SW480 (cell line): Measurements from ENCODE around the gene CPNE5.

ENCODE experiments used
- DNase-seq: peaks from one replicate; pipeline ENCODE4 v3.0.0-alpha.2; 2016; ENCODE audit warnings: low spot score

Gene CPNE5

DNA sequence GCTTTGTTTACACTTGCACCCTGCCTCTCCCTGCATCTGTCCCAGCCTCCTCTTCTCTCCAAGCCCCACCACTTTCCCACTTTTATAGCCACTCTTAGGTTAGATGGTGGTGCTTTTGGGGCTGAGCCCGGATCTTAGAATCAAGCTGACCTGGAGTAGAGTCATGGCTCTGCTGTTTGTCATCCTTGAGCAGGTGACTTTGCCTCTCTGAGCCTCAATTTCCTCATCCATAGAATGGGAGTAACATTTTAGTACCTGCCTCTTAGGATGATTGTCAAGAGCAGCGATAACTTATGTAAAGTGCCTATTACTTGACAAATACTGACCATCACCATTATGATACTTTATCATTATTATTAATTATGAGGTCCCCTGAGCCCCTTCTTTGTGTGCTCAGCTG is 48.2 kb downstream of the CPNE5 start:
- no peak for DNase-seq

DNA sequence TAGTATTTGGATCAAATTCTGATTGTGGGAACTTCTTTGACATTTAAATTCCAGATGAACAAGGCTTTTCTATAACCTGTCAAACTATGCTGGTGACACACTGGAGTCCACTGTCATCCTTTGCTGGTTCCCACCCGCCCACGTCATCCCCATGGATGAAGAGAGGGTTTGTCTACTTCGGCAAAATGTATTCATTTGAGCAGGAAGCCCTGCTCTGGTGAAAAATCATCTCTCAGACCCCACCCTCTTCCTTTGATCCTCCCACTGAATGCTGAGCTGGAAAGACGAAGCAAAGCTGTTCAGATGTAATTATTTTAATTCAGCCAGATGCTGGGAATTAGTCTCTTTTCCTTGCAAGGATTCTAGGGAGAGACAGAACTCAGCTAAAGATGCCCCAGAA is 50.5 kb downstream of the CPNE5 start:
- DNase-seq, result peak; percentile 75

DNA sequence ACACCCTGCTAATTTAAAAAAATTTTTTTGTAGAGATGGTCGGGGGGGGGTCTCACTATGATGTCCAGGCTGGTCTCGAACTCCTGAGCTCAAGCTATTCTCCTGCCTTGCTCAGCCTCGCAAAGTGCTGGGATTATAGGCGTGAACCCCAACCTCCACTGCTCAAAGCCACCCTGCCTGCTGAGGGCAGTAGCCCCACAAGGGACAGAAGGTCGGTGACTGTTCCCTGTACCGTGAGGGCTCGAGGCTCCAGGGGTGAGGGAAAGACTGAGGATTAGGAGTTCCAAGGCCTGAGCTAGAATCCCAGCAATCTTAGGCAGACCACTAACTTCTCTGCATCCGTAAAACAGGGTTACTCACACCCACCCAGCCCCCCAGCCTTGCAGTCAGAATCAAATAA is 51.1 kb downstream of the CPNE5 start:
- DNase-seq, result no peak

DNA sequence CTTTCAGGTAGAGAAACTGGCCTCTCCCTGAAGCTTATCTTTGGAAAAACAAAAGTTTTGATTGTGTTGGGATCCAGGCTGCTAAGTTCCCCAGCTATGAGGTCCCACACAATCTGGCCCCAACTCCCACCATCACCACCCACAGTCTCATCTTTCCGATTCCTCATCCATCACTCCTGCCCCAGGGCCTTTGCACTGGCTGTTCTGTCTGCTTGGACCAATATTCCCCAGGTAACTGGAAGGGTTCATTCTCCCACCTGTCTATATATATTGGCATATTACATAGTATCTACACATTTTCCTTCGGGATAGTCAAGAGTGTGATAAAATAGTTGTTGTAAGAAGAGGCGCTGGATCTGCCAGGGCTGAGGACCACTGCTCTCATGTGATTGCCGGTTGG is 52.0 kb downstream of the CPNE5 start:
- DNase-seq, result no peak

DNA sequence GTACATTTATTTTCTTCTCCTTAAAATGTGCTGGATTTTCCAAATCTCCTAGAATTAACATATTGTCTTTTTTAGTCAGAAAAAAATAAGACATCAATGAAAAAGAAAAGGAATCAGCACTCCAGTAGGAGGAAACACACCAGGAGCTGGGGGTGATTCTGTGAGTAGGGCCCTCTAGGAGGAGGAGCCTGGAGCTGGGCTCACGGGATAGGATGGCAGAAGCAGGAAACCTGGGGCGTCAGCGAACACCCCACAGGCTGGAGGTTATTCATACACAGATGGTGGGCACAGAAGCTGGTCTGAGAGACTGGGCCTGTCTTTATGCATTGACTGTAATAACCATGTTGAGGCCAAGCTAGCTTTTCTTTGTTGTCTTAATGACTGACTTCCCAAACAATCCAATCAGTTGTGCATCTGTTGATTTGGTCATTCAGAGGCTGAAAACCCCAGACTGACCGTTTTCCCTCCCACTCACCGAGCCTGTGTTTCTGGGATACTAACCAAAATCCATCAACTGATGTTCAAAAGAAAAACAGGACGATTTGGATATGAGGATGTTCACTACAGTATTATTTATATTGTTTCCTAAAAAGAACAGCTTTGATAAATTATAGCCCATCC is 53.1 kb downstream of the CPNE5 start:
- no peak for DNase-seq

DNA sequence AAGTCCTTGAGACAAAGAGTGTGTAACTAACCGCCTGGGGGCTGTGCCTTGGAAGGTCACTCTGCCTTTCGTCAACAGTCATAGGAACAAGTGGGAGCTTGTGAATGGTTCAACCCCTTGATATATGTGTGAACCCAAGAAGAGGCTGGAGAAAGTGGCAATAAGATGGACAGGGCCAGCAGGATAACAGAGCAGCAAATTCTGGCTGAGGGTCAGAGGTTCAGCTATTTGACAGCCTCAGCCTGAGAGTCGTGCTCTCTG is 54.9 kb downstream of the CPNE5 start:
- DNase-seq, result no peak

DNA sequence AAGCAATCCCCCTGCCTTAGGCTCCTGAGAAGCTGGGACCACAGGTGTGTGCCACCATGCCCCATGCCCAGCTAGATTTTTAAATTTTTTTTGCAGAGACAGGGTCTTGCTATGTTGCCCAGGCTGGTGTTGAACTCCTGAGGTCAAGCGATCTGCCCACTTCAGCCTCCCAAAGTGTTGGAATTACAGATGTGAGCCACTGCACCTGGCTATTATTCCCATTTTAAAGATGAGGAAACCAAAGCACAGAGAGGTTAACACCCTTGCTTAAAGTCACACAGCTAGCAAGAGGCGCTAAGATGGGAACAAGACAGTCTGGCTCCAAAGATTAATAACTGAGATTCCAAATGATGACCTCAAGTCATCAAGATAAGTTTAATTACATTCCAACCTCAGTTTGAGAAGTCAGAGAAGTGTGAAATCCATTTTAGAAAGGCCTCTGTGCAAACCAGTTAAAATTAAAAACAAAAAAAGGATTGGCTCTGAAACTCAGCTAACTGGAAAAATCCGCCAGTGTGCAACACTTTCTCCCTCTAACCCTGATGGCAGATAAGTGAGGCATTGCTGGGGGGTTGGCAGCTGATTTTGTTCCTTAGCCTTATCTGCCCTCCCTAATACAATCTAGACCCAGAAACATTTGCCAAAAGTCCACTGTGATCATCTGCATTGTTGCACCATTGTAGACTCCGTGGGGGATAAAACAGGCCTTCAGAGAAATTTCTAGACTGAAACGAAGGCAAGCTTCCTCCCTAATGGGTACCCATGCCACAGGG is 55.5 kb downstream of the CPNE5 start:
- no peak for DNase-seq

DNA sequence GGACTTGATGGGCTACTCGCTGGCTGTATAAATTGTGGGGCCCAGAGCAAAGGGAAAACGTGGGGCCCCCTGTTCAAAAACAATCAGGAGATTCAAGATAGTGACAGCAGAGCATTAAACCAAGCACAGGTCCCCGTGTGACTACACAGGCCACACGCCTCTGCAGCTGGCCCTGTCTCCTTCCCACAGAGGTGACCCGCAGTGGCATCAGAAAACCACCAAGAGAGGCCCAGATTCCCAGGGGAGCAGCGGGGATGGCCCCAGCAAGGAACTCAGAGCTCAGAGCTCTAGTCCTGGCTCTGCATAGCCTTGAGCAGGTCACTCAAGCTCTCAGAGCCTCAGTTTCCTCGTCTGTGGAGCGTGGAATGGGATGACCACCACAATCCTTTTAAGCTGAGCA is 57.6 kb downstream of the CPNE5 start:
- DNase-seq, result no peak

DNA sequence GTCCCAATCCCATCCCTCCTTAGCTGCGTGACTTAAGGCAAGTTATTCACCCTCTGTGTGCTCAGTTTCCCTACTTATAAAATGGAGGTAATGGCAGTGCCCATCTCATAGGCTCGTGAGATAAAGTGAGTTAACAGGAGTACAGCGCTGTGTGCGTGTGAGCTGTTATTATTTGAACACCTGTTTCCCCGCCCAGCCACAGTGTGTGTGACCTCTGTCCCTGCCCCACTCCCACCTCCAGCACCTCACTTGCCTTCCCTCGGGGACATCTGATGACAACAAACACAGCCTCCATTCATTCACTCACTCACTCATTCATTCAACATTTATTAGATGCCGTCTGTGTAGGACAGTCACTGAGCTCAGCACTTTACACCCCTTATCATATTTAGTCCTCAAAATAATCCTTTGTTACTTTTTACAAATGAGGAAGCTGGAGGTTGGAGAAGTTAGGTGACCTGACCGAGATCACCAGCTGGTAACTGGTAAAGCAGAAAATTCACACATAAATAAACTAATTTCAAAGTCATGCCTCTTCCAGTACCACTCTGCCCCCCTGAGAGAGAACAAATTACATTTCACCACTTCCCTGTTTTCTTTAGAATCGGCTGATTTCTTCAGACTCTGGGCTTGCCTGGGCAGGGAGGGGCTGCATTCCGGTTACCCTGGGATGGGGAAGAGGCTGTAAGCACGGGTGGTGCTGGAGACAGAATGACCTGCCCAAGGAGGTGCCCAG is 58.6 kb downstream of the CPNE5 start:
- DNase-seq, result peak; percentile 17

DNA sequence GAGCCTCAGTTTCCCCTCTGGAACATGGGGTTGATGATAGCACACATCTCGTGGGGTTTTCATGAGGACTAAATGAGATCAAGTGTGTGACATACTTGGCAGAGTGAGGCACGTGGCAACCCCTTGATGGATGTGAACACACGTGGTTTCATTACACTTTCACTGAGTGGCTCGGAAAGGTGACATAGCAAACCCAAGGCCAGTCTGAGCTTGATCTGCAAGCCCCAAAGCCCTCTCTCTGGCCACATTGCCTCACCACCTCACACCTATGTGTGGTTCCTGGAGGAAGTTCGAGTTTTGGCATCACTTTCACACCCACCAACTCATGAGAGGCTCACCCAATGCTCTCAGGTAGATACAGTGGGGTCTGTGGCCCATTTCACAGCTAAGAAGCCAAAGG is 60.0 kb downstream of the CPNE5 start:
- DNase-seq, result no peak

DNA sequence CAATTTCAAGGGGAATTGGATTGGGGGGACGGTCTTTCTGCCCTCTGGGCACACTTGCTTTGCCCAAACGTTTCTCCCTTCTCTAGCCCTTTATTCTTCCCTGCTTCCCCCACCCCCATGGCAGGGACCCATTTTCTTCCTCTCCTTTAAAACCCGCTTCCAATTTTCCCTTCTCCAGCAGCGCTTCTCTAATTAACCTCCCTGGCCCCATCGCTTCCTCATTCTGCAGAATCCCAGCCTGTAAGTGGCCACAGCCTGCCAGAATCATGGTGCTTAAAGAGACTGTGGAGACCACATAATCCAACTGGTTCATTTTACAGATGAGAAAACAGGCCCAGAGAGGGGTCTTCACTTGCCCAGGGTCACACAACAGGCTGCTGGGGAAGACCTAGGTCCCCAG is 61.4 kb downstream of the CPNE5 start:
- DNase-seq, result no peak

DNA sequence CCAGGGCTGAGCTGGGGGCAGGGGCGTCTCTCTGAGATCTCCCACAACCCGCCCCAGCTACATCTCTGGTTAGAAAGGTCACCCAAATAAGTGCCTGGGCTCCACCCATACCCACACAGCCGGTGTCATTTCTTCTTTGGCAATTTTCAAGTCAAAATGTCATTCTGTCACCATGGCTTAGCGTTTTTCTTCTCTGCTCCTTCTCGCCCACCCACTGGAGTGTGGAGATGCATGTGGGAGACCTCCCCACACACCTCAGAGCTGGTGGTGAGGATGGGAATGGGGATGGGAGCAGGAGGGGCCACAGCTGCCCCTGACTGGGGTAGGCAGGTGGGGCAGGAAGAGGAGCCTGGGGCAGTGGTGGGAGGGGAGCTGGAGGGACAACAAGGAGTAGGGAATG is 63.1 kb downstream of the CPNE5 start:
- no peak for DNase-seq

DNA sequence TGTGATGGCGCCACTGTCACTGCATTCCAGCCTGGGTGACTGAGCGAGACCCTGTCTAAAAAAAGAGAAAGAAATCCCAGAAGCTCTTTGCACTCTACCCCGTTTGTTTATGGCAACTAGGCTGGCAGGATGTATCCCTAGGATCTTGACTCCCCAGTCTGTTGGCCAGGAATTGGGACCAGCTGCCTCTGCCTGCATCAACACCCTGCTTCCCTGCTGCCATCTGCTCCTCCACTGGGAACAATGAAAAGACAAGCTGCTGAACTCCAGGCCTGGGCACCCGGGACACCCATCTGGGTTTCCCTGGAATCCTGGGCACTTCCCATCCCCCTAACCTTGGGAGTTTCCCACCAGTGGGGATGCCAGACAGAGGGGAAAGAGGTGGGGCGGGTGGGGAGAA is 64.9 kb downstream of the CPNE5 start:
- no peak for DNase-seq

DNA sequence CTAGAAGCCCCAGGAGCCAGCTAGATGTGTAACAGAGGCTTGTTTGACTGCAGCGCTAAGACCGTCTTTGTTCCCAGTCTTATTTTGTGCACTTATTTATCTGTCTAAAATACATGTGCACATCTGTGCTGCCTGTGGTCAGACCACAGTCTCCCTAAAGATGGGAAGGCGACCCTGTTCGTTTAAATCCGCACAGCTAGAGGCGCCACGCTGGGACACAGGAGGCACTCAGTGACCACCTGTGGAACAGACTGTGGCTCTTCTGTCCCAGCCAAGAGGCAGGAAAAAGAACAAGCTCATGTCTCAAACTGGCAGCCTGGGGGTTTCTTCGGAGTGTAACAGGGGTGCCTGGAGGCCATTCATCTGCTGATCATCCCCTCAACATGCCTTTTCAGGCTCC is 66.8 kb downstream of the CPNE5 start:
- DNase-seq, result no peak

DNA sequence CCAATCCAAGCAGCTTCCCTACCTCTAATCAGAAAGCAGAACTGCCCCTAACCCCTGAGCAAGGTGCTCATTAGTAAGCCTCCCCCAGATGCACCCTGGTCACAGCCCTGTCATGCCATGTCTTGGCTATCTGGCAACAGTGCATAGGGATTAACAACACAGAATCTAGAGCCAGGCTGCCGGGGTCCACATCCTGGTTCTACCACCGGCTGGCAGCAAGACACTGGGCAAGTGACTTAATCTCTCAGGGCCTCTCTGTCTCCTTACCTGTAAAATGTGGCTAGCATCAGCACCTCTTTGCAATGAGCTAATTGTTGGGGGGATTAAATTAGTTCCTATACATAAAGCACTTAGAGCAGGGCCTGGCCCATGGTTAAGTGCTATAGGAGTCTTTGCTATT is 68.1 kb downstream of the CPNE5 start:
- DNase-seq, result no peak

DNA sequence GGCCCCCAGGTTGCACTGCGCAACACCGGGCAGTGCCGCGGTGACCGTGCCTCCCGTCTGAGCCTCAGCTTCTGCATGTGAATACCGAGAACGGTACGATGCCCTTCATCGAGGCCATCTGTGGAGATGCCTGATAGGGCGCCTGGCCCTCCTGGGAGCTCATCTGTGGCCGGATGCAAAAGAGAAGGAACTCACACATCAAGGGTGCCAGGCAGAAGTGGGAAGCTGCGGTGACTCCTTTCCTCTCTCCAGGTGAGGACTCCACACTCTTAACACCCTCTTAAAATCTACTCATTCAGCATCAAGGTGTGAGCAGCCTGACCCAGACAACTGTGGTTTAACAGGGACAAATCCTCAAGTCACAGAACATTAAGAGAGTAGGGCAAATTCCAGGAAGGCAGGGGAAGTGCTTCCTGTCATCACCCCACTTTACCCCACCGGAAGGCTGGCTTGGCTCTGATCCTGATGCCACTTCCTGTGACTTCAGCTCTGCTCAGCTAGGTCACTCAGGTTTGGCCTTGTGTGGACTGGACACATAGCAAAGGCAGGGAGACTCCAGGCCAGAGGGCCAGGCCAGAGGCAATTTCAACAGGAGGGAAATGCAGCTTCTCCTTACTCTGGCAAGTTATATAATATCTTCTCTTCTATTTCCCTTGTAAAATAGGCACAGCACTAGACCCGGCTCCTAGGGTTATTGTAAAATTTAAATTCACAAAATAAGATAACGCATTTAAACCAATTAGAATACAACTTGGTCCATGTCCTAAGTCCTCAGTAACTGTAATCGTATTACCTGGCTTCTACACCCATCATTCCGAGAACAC is 69.4 kb downstream of the CPNE5 start:
- peak; percentile 17 for DNase-seq

DNA sequence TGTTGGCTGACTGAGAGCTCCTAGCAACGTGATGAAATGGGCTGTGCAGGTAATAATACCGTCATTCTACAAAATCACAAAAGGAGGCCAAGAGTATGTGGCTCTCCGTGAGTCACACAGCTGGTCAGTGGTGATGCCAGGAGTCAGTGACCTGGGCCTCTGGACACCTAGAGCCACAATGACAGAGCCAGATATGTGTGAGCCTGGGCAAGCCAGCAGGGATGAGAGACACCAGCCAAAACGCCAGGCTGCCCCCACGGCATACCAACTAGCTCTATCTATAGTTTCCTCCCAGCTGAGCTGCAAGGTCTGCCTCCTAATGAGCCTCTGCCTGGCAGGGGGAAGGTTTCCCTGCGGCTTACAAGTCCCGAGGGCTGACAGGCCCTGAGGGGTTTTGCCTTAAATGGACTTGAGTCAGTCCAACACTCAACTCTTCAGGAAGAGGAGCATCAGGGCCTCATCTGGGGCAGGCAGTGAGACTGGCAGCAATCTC is 70.0 kb downstream of the CPNE5 start:
- peak; percentile 33 for DNase-seq

DNA sequence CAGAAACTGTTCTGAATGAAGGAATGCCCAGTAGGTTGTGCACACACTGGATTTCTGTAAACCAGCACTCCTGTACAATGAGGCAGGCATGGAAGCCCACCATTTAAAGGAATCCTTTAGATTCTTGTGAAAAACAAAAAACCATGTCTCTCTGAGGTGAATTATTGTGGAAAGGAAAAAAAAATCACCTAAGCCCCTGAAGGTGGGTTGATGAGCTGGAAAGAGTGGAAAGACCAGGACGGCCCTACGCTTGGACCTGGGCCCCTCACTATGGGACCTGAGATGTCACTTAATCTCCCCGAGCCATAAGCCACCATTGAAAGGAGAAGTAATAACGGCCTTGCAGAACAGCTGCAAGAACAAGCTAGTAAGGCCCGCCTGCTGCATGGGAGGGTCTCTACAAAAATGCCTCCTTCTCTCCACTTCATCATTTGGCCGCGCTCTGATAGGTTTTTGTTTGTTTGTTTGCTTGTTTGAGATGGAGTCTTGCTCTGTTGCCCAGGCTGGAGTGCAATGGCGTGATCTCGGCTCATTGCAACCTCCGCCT is 72.8 kb downstream of the CPNE5 start:
- no peak for DNase-seq

DNA sequence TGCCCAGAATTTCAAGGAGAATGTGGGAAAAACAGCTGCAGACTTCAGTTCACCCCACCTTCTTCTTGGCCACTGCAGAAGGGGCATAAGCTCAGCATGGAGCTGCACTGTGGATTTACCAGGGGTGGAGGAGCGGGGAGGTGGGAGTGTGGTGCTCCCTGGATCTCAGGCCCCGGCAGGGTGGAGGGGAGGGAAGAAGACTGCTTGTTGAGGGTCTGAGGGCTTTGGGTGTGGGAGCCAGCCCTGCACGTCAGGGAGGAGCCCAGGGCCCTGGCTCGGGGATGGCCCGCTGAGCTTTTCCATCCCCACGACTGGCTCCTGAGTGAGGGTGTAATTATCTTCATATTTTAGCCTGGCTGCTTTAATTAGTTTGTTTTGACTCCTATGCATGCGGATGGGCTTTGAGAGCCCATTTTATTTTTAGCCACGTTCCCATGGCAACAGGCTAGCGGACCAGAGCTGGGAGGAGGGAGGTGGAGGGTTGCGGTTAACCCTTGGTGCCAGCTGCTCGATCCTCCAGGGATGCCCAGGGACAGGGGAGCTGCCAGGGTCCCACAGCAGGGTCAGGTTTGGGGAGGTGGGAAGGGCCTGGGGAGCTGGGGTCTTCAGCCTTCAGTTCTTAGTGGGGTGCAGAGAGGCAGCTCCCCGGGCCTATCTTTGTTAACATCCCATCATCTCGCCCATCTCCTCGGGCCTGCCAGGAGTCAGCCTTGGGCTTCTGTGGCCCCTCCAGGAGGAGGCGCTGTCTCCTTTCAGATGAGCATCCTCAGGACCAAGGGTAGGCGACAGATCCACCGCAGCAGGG is 73.4 kb downstream of the CPNE5 start:
- peak; percentile 64 for DNase-seq

DNA sequence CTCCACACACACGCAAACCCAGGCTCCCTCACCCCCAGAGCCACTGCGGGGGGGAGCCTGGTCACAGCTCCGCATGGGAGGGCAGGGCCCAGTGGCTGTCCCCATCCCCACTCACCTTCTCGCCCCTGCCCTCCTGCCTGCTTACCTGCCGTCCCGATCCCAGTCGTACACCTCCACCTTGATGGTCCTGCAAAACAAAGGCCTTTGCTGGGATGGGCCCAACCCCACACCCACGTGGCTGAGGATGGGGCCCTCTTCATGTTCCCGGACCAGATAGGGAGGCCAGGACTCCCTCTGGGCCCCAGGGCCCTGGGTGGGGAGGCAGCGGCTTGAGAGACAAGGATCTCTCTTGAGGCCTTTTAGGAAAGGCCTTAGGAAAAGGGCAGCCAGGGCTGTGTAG is 74.1 kb downstream of the CPNE5 start:
- DNase-seq, result no peak

DNA sequence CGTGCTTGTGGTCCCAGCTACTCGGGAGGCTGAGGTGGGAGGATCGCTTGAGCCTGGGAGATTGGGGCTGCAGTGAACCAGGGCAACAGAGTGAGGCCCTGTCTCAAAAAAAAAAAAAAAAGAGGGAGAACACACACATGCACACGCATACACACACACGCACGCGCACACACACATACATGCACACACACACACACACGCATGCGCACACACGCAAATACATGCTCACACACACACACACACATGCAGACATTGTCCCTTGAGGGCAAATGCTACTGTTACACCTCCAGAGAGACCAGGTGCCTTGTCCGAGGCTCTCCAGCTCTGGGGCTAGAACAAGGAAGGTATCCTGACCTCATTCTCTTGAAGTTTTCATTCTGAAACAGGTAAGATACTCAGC is 77.1 kb downstream of the CPNE5 start:
- no peak for DNase-seq
